ENCODE data around the gene ANXA1.

The ANXA1 gene

DNA sequence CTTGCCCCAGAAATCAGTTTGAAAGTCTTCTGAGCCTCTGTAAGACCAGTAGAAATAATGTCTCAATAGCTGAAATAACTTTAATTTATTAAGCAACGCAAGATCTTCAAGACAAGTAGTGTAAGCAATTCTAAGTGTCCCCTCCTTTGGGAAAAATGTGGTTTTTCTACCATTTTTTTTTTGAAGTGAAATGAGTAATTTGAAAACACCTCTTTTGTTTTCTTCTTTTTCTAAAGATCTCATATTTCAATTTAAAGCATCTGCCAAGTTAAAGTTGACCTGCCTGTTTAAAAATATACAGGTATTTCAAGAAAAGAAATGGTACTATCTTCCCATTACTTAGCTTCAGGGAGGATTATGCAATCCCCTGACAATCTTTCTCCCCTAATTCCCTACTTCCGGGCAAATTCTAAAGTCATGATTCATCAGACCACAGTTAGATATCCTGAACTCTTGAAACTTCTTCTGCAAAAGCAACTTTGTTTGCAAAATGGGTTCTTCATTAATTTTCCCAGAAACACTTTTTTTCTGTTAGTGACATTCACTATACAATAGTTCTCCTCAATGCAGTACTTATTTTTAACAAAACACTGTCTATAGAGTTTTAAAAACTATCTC is 7.8 kb upstream of the ANXA1 start:
- Histone ChIP-seq H3K4me3 (ENCODE audit: low read length) (no peak overlapping the region), H3K4me2 (ENCODE audit: low read depth, low read length) (no peak overlapping the region), H3K9me3 (replicated peaks; ENCODE audit: insufficient read depth, low read length) (no peaks in the 10 kb centered on the region), H4K20me1 (ENCODE audit: insufficient read depth, low read length) (no peaks in the 10 kb centered on the region), H3F3A (ENCODE audit: insufficient read depth, low read length) (0 out of 2 replicates have a peak, but pooled peaks cover 1% of the 10 kb centered on the region), H3K27me3 (replicated peaks; ENCODE audit: insufficient read depth, low read length) (no peaks in the 10 kb centered on the region), H3K36me3 (replicated peaks; ENCODE audit: insufficient read depth, low read length) (no peaks in the 10 kb centered on the region), H3K9me2 (replicated peaks; ENCODE audit: insufficient read depth, low read length) (no peaks in the 10 kb centered on the region), H3K4me1 (ENCODE audit: low read length) (peaks cover 21% of the 10 kb centered on the region), H3K9ac (ENCODE audit: low read length) (no peak overlapping the region), H3K79me2 (ENCODE audit: low read length) (no peaks in the 10 kb centered on the region), H3K27ac (ENCODE audit: low read length) (no peak overlapping the region), H2AFZ (ENCODE audit: low read length) (no peak overlapping the region)
- TF ChIP-seq EZH2phosphoT487 (IDR thresholded peaks at IDR 0.05; ENCODE audit: low read length) (no peak), EZH2 (optimal IDR thresholded peaks at IDR 0.05; ENCODE audit: low read depth, low read length) (no peak)
- TF ChIP-seq, protein P1, sequence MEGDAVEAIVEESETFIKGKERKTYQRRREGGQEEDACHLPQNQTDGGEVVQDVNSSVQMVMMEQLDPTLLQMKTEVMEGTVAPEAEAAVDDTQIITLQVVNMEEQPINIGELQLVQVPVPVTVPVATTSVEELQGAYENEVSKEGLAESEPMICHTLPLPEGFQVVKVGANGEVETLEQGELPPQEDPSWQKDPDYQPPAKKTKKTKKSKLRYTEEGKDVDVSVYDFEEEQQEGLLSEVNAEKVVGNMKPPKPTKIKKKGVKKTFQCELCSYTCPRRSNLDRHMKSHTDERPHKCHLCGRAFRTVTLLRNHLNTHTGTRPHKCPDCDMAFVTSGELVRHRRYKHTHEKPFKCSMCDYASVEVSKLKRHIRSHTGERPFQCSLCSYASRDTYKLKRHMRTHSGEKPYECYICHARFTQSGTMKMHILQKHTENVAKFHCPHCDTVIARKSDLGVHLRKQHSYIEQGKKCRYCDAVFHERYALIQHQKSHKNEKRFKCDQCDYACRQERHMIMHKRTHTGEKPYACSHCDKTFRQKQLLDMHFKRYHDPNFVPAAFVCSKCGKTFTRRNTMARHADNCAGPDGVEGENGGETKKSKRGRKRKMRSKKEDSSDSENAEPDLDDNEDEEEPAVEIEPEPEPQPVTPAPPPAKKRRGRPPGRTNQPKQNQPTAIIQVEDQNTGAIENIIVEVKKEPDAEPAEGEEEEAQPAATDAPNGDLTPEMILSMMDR (IDR thresholded peaks at IDR 0.05; ENCODE audit: low read length): no peak
- no peak for DNase-seq

DNA sequence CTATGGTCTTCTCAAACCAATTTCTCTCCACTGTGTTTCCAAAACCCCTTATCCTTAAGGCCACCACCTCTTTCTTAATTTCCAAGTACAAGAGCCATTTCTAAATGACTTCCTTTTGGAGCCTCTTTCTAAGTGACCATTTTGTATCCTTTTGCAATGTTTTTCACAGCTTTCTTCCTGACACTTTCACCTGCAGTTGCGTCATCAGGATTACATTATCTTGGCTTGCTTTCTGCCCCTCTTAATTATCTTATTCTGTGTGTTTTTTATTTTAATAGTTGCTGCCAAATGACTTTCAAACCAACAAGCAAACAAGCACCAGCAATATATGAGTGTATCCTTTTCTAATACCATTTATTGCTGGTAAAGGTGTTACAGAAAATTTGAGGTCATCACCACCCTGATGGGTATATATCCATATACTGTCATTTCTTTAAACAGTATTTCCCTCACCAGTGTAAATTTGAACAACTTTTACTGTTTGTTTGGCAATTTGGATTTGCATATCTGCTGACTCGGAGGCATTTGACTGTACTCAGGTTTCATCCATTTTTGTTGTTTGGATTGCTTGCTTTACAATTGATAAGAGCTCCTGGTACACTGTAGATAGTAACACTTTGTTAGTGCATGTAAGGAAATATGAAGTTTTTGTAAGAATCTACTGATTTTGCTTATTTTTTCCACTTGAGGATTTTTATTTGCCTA is 5.4 kb upstream of the ANXA1 start:
- Histone ChIP-seq H3K27me3 (replicated peaks; ENCODE audit: insufficient read depth, low read length) (no peaks in the 10 kb centered on the region), H4K20me1 (ENCODE audit: insufficient read depth, low read length) (no peaks in the 10 kb centered on the region), H3K9me2 (replicated peaks; ENCODE audit: insufficient read depth, low read length) (no peaks in the 10 kb centered on the region), H3K9me3 (replicated peaks; ENCODE audit: insufficient read depth, low read length) (no peaks in the 10 kb centered on the region), H2AFZ (ENCODE audit: low read length) (no peak overlapping the region), H3K79me2 (ENCODE audit: low read length) (no peaks in the 10 kb centered on the region), H3K4me2 (ENCODE audit: low read depth, low read length) (no peak overlapping the region), H3K27ac (ENCODE audit: low read length) (no peak overlapping the region), H3K36me3 (replicated peaks; ENCODE audit: insufficient read depth, low read length) (no peaks in the 10 kb centered on the region), H3K4me1 (ENCODE audit: low read length) (peaks cover 35% of the 10 kb centered on the region), H3F3A (ENCODE audit: insufficient read depth, low read length) (0 out of 2 replicates have a peak, but pooled peaks cover 8% of the 10 kb centered on the region), H3K9ac (ENCODE audit: low read length) (no peak overlapping the region), H3K4me3 (ENCODE audit: low read length) (no peak overlapping the region)
- no peak for DNase-seq
- TF ChIP-seq EZH2 (optimal IDR thresholded peaks at IDR 0.05; ENCODE audit: low read depth, low read length) (no peak), EZH2phosphoT487 (IDR thresholded peaks at IDR 0.05; ENCODE audit: low read length) (no peak)
- TF ChIP-seq, protein P1 (IDR thresholded peaks at IDR 0.05; ENCODE audit: low read length): no peak

DNA sequence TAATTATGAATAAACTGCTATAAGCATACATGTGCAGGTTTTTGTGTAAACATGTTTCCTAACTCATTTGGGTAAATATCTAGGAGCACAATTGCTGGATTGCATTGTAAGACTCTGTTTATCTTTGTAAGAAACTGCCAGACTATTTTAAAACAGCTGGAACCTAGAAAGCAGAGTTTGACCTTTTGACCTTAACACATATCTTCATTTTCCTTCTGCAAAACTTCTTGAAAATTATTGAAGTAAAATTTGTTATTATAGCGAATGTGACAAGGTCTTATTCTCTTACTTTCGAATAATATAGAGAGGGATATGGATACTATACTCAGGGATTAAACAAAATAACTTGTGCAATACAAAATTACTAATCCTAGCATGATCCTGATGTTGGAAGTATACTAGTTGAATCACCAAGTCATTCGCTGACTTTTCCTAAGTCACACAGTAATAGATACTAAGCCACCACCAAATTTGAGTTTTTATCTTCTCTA is 3.2 kb upstream of the ANXA1 start:
- DNase-seq: no peak
- no peaks in the 10 kb centered on the region for H3K27me3 ChIP-seq (replicated peaks; ENCODE audit: insufficient read depth, low read length)
- H3F3A ChIP-seq (ENCODE audit: insufficient read depth, low read length): 0 out of 2 replicates have a peak, but pooled peaks cover 8% of the 10 kb centered on the region
- peaks cover 40% of the 10 kb centered on the region for H3K4me1 ChIP-seq (ENCODE audit: low read length)
- TF ChIP-seq, protein P1 (IDR thresholded peaks at IDR 0.05; ENCODE audit: low read length): no peak
- TF ChIP-seq EZH2 (optimal IDR thresholded peaks at IDR 0.05; ENCODE audit: low read depth, low read length) (no peak), EZH2phosphoT487 (IDR thresholded peaks at IDR 0.05; ENCODE audit: low read length) (no peak)
- no peak overlapping the region for H3K27ac ChIP-seq (ENCODE audit: low read length)
- H3K9me2 ChIP-seq (replicated peaks; ENCODE audit: insufficient read depth, low read length): no peaks in the 10 kb centered on the region
- H4K20me1 ChIP-seq (ENCODE audit: insufficient read depth, low read length): no peaks in the 10 kb centered on the region
- no peak overlapping the region for H3K4me3 ChIP-seq (ENCODE audit: low read length)
- H3K9me3 ChIP-seq (replicated peaks; ENCODE audit: insufficient read depth, low read length): no peaks in the 10 kb centered on the region
- H2AFZ ChIP-seq (ENCODE audit: low read length): no peak overlapping the region
- no peaks in the 10 kb centered on the region for H3K79me2 ChIP-seq (ENCODE audit: low read length)
- H3K4me2 ChIP-seq (ENCODE audit: low read depth, low read length): no peak overlapping the region
- no peak overlapping the region for H3K9ac ChIP-seq (ENCODE audit: low read length)
- no peaks in the 10 kb centered on the region for H3K36me3 ChIP-seq (replicated peaks; ENCODE audit: insufficient read depth, low read length)

All from MM.1S (cell line).